ENCODE results near the gene PRDX5.
"Not testable (repeated sequence)": the region's sequence is repeated elsewhere in the genome, so short reads cannot be mapped to it uniquely, and the experiment has no call there.

The PRDX5 gene

GRCh38 chr11:64306563-64306875, 11.4 kb upstream of the PRDX5 start:
- DNase-seq = no peak

GRCh38 chr11:64306876-64307622, 10.9 kb upstream of the PRDX5 start:
- no peak for DNase-seq

GRCh38 chr11:64307795-64308194, 10.1 kb upstream of the PRDX5 start:
- not testable (repeated sequence) for DNase-seq

- no peak for DNase-seq
Observed at GRCh38 chr11:64312947-64313346, 5.0 kb upstream of the PRDX5 start.

- no peak for DNase-seq
Observed at GRCh38 chr11:64313491-64314145, 4.3 kb upstream of the PRDX5 start.

GRCh38 chr11:64314146-64314804, 3.6 kb upstream of the PRDX5 start:
- no peak for DNase-seq

GRCh38 chr11:64314805-64315561, 2.9 kb upstream of the PRDX5 start:
- DNase-seq = no peak

- not testable (repeated sequence) for DNase-seq
Observed at GRCh38 chr11:64315667-64316526, 2.0 kb upstream of the PRDX5 start.

- DNase-seq = no peak
Observed at GRCh38 chr11:64316672-64317324, 1.1 kb upstream of the PRDX5 start.

- DNase-seq = peak; percentile 94
Observed at GRCh38 chr11:64317325-64317960, 478 bp upstream of the PRDX5 start, which contains the start of gene TRMT112. Gene TRMT112, minus strand, starts transcription at chr11:64317559. Its CDS starts 33 bp downstream, at chr11:64317526.

- no peak for DNase-seq
Observed at GRCh38 chr11:64318766-64319761, 1.1 kb downstream of the PRDX5 start.

- DNase-seq = no peak
Observed at GRCh38 chr11:64320556-64320955, 2.6 kb downstream of the PRDX5 start.

GRCh38 chr11:64321026-64321425, 3.1 kb downstream of the PRDX5 start:
- DNase-seq = no peak

- no peak for DNase-seq
Observed at GRCh38 chr11:64321533-64321932, 3.6 kb downstream of the PRDX5 start.

- no peak for DNase-seq
Observed at GRCh38 chr11:64322925-64323260, 5.0 kb downstream of the PRDX5 start.

- DNase-seq = no peak
Observed at GRCh38 chr11:64323373-64323772, 5.5 kb downstream of the PRDX5 start.

- not testable (repeated sequence) for DNase-seq
Observed at GRCh38 chr11:64323984-64324383, 6.1 kb downstream of the PRDX5 start.

- no peak for DNase-seq
Observed at GRCh38 chr11:64324692-64325469, 7.0 kb downstream of the PRDX5 start.

- no peak for DNase-seq
Observed at GRCh38 chr11:64327375-64327774, 9.5 kb downstream of the PRDX5 start.
